ENCODE results near the gene RANBP9. TPM values are rescaled to one million over a fixed set of nuclear protein-coding genes. Genes with fewer than 3 reads are reported as not detected.

RANBP9 gene
- total RNA-seq, 1 donor from 2014 or later: 72.0 TPM

- H3K27ac Mint-ChIP-seq (ENCODE audit: unreplicated experiment): no peak overlapping the region
- H3K27me3 Mint-ChIP-seq (ENCODE audit: low read depth): no peaks in the 10 kb centered on the region
- no peak for DNase-seq (ENCODE audit: low spot score)
- peaks cover 1% of the 10 kb centered on the region for H3K36me3 Mint-ChIP-seq (ENCODE audit: low read depth)
- no peak for TF ChIP-seq CTCF (IDR thresholded peaks at IDR 0.05)
- H3K4me1 Mint-ChIP-seq (ENCODE audit: low read depth): peaks cover 69% of the 10 kb centered on the region
- H3K9me3 Mint-ChIP-seq (ENCODE audit: low read depth): peaks cover 6% of the 10 kb centered on the region
- H3K4me3 Mint-ChIP-seq (ENCODE audit: unreplicated experiment): no peak overlapping the region
These were observed 43.2 kb downstream of the RANBP9 start for GRCh38 chr6:13668291-13668928.

- H3K27ac Mint-ChIP-seq (ENCODE audit: unreplicated experiment): peak overlapping the region; percentile 27
- peaks cover 69% of the 10 kb centered on the region for H3K4me1 Mint-ChIP-seq (ENCODE audit: low read depth)
- no peak for TF ChIP-seq CTCF (IDR thresholded peaks at IDR 0.05)
- no peak overlapping the region for H3K4me3 Mint-ChIP-seq (ENCODE audit: unreplicated experiment)
- H3K27me3 Mint-ChIP-seq (ENCODE audit: low read depth): no peaks in the 10 kb centered on the region
- peaks cover 1% of the 10 kb centered on the region for H3K36me3 Mint-ChIP-seq (ENCODE audit: low read depth)
- no peak for DNase-seq (ENCODE audit: low spot score)
- H3K9me3 Mint-ChIP-seq (ENCODE audit: low read depth): peaks cover 6% of the 10 kb centered on the region
These were observed 44.0 kb downstream of the RANBP9 start for GRCh38 chr6:13667655-13668054.

- peaks cover 6% of the 10 kb centered on the region for H3K9me3 Mint-ChIP-seq (ENCODE audit: low read depth)
- H3K27me3 Mint-ChIP-seq (ENCODE audit: low read depth): no peaks in the 10 kb centered on the region
- TF ChIP-seq CTCF (IDR thresholded peaks at IDR 0.05): no peak
- DNase-seq (ENCODE audit: low spot score): no peak
- no peak overlapping the region for H3K4me3 Mint-ChIP-seq (ENCODE audit: unreplicated experiment)
- H3K36me3 Mint-ChIP-seq (ENCODE audit: low read depth): peaks cover 1% of the 10 kb centered on the region
- peaks cover 69% of the 10 kb centered on the region for H3K4me1 Mint-ChIP-seq (ENCODE audit: low read depth)
- H3K27ac Mint-ChIP-seq (ENCODE audit: unreplicated experiment): no peak overlapping the region
These were observed 45.2 kb downstream of the RANBP9 start for GRCh38 chr6:13666194-13667105.

- TF ChIP-seq CTCF (IDR thresholded peaks at IDR 0.05): no peak
- Mint-ChIP-seq H3K27me3 (ENCODE audit: low read depth) (no peaks in the 10 kb centered on the region), H3K4me1 (ENCODE audit: low read depth) (peaks cover 81% of the 10 kb centered on the region), H3K36me3 (ENCODE audit: low read depth) (no peaks in the 10 kb centered on the region), H3K4me3 (ENCODE audit: unreplicated experiment) (no peak overlapping the region), H3K9me3 (ENCODE audit: low read depth) (peaks cover 3% of the 10 kb centered on the region), H3K27ac (ENCODE audit: unreplicated experiment) (no peak overlapping the region)
- no peak for DNase-seq (ENCODE audit: low spot score)
These were observed 46.8 kb downstream of the RANBP9 start for GRCh38 chr6:13664703-13665352.

- Mint-ChIP-seq H3K36me3 (ENCODE audit: low read depth) (no peaks in the 10 kb centered on the region), H3K4me3 (ENCODE audit: unreplicated experiment) (no peak overlapping the region), H3K4me1 (ENCODE audit: low read depth) (peaks cover 84% of the 10 kb centered on the region), H3K9me3 (ENCODE audit: low read depth) (peaks cover 3% of the 10 kb centered on the region), H3K27ac (ENCODE audit: unreplicated experiment) (no peak overlapping the region), H3K27me3 (ENCODE audit: low read depth) (no peaks in the 10 kb centered on the region)
- no peak for TF ChIP-seq CTCF (IDR thresholded peaks at IDR 0.05)
- no peak for DNase-seq (ENCODE audit: low spot score)
These were observed 47.6 kb downstream of the RANBP9 start for GRCh38 chr6:13663986-13664385.

Measured in chondrocyte (in vitro differentiated cells).